Activated CD4-positive, alpha-beta memory T cell treated with anti-CD3 and anti-CD28 coated beads for 36 hours (primary cell): ENCODE results near the gene ZP3. TPM values are rescaled to one million over a fixed set of nuclear protein-coding genes. Genes with fewer than 3 reads are reported as not detected.
"Not testable (repeated sequence)": the region's sequence is repeated elsewhere in the genome, so short reads cannot be mapped to it uniquely, and the experiment has no call there.

Source experiments
- CTCF ChIA-PET: fragments of 350-600 bp; sonication (Branson Sonifier 250); formaldehyde crosslinking; loops from one replicate; lab custom pipeline; 2021; ENCODE audit warnings: antibody characterized with exemption, inconsistent platforms; lab: Charles Lee
- POLR2A ChIA-PET: fragments of 350-600 bp; sonication (Branson Sonifier 250); formaldehyde crosslinking; loops from one replicate; lab custom pipeline; 2021; ENCODE audit warnings: antibody characterized with exemption; lab: Charles Lee
- DNase-seq: peaks from one replicate; pipeline ENCODE4 v3.0.0-alpha.2; 2020
- H3K27ac Mint-ChIP-seq: one replicate; pipeline ENCODE4 v1.8.0; 2021; ENCODE audit warnings: mixed read lengths
- H3K27me3 Mint-ChIP-seq: one replicate; pipeline ENCODE4 v1.8.0; 2021; ENCODE audit warnings: mixed read lengths
- H3K36me3 Mint-ChIP-seq: one replicate; pipeline ENCODE4 v1.8.0; 2021; ENCODE audit warnings: mixed read lengths
- H3K4me1 Mint-ChIP-seq: one replicate; pipeline ENCODE4 v1.8.0; 2021; ENCODE audit warnings: low read depth, mixed read lengths
- H3K4me3 Mint-ChIP-seq: one replicate; pipeline ENCODE4 v1.8.0; 2021; ENCODE audit warnings: mild to moderate bottlenecking, mixed read lengths
- H3K9me3 Mint-ChIP-seq: one replicate; pipeline ENCODE4 v1.8.0; 2021; ENCODE audit warnings: mixed read lengths
- intact Hi-C: fragments of 100-400 bp; cut with micrococcal nuclease; formaldehyde crosslinking; loops from one replicate; pipeline ENCODE4 v1.15.1; 2023
- total RNA-seq, 2 experiments: library from RNA; stranded (reverse); gene quantifications; one replicate each; pipeline ENCODE4 v1.2.3, GENCODE V29; 2021

The ZP3 gene
- total RNA-seq, 2 experiments from 2014 or later, result 19.4 to 20.4 TPM

DNA sequence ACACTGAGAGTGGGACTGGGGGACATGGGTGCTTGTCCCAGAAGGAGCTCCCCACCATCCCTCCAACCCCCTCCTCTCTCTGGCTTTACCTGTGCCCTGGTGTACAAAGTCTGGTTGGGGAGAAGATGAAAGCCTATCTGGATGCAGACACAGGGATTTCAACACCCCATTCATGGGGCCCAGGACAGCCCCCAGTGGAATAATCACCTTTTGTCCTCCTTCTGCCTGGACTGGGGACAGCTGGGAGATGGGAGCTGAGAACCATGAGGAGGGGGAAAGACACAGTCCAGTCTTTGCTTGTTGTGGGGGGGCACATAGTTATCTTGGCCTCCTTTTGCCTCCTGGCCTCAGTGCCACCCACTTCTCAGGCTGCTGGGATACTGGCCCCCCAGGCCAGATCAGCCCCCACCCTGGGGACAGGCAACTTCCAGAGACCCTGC lies 16.6 kb upstream of the ZP3 start:
- no peaks in the 10 kb centered on the region for H3K9me3 Mint-ChIP-seq
- H3K27me3 Mint-ChIP-seq, result no peaks in the 10 kb centered on the region
- no peaks in the 10 kb centered on the region for H3K4me1 Mint-ChIP-seq
- ChIA-PET CTCF (interaction anchor here (1.1 kb wide), 1 partner anchor 94 kb away, joined by 4 read pairs; no protein-coding TSS in a partner anchor), POLR2A (interaction anchor here (0.5 kb wide), 1 partner anchor 1765 kb away, joined by 4 read pairs; no protein-coding TSS in a partner anchor)
- H3K4me3 Mint-ChIP-seq, result no peak overlapping the region
- DNase-seq, result no peak
- no peaks in the 10 kb centered on the region for H3K36me3 Mint-ChIP-seq
- intact Hi-C loops, result no loop called here
- H3K27ac Mint-ChIP-seq, result no peak overlapping the region

DNA sequence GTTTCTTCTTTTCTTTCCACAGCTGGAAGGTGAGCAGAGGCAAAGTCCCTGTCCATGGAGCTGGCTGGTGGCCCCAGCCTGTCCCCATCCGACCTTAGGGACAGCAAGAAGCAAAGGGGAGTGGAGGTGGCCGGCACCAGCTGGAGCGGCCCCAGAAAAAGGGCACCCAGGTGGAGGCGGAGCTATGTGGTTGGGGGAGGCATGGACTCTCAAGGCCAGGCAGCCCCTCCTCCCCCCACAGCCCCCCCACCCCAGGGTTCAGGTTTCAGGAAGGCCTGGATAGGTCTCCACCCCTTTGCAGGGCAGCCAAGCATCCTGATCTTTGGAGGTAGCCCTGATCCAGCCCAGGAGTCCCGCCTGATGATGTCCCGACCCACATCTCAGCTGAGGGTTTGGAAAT lies 15.2 kb upstream of the ZP3 start, which contains the start of gene SSC4D:
SSC4D (minus strand) TSS at position 161 of the 400 bp plus-strand sequence. CDS start 5,258 bp downstream, outside the sequence.
- H3K4me3 Mint-ChIP-seq, result no peak within 1 kb of the TSS
- no peaks in the 10 kb centered on the region for H3K9me3 Mint-ChIP-seq
- intact Hi-C loops, result no loop called here
- H3K4me1 Mint-ChIP-seq, result no peaks in the 10 kb centered on the region
- ChIA-PET CTCF (no interaction called here), POLR2A (no interaction called here)
- DNase-seq, result no peak
- no peaks in the 10 kb centered on the region for H3K36me3 Mint-ChIP-seq
- H3K27ac Mint-ChIP-seq, result no peak within 1 kb of the TSS
- H3K27me3 Mint-ChIP-seq, result no peaks in the 10 kb centered on the region

DNA sequence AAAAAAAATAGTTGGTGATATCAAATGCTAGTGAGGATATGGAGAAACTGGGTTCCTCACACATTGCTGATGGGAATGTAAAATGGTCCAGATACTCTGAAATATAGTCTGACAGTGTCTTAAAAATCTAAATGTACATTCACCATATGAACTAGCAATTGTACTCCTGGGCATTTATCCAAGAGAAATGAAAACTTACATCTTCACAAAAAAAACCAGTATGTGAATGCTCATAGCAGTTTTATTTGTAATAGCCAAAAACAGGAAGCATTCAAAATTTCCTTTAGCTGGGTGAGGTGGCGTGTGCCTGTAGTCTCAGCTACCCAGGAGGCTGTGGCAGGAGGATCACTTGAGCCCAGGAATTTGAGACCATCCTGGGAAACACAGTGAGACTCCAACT lies 13.1 kb upstream of the ZP3 start:
- intact Hi-C loops, result no loop called here
- POLR2A ChIA-PET, result no interaction called here
- H3K4me1 Mint-ChIP-seq, result no peaks in the 10 kb centered on the region
- H3K36me3 Mint-ChIP-seq, result no peaks in the 10 kb centered on the region
- no peak for DNase-seq
- no peak overlapping the region for H3K4me3 Mint-ChIP-seq
- H3K27ac Mint-ChIP-seq, result no peak overlapping the region
- no peaks in the 10 kb centered on the region for H3K9me3 Mint-ChIP-seq
- CTCF ChIA-PET, result interaction anchor here (0.6 kb wide), 1 partner anchor 1246 kb away, joined by 3 read pairs; no protein-coding TSS in a partner anchor
- H3K27me3 Mint-ChIP-seq, result no peaks in the 10 kb centered on the region

DNA sequence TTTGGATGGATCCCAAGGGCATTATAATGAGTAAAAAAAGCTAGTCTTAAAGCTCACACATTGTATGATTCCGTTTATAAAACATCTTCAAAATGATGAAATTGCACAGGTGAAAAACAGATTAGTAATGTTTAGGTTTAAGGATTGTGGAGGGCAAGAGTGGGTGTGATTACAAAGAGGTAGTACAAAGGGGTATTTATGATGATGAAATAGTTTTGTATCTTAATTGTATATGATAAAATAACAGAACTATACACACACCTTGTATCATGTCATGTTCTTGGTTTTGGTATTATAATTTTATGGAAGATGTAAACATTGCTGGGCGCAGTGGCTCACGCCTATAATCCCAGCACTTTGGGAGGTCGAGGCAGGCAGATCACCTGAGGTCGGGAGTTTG lies 12.5 kb upstream of the ZP3 start:
- DNase-seq, result no peak
- ChIA-PET CTCF (interaction anchor here (0.6 kb wide), 1 partner anchor 1246 kb away, joined by 3 read pairs; no protein-coding TSS in a partner anchor), POLR2A (no interaction called here)
- Mint-ChIP-seq H3K4me1 (no peaks in the 10 kb centered on the region), H3K36me3 (no peaks in the 10 kb centered on the region), H3K27ac (no peak overlapping the region), H3K4me3 (no peak overlapping the region), H3K9me3 (no peaks in the 10 kb centered on the region), H3K27me3 (no peaks in the 10 kb centered on the region)
- intact Hi-C loops, result no loop called here

DNA sequence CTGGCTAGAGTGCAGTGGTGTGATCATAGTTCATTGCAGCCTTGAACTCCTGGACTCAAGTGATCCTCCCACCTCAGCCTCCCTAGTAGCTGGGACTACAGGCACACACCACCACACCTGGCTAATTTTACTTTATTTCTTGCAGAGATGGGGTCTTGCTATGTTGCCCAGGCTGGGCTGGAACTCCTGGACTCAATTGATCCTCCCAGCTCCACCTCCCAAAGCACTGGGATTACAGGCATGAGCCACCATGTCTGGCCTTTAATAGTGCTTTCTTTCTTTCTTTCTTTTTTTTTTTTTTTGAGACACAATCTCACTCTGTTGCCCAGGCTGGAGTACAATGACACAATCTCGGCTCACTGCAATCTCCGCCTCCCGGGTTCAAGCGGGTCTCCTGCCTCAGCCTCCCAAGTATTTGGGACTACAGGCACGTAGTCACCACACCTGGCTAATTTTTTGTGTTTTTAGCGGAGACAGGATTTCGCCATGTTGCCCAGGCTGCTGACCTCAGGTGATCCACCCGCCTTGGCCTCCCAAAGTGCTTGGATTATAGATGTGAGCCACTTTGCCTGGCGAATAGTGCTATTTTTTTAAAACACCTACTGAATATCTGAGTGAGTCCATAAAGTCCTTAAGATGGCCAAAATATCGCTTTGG lies 7.0 kb upstream of the ZP3 start:
- H3K36me3 Mint-ChIP-seq, H3K27ac Mint-ChIP-seq, H3K27me3 Mint-ChIP-seq, CTCF ChIA-PET, H3K4me3 Mint-ChIP-seq, POLR2A ChIA-PET, intact Hi-C loops, H3K4me1 Mint-ChIP-seq, H3K9me3 Mint-ChIP-seq, DNase-seq: not testable (repeated sequence)

DNA sequence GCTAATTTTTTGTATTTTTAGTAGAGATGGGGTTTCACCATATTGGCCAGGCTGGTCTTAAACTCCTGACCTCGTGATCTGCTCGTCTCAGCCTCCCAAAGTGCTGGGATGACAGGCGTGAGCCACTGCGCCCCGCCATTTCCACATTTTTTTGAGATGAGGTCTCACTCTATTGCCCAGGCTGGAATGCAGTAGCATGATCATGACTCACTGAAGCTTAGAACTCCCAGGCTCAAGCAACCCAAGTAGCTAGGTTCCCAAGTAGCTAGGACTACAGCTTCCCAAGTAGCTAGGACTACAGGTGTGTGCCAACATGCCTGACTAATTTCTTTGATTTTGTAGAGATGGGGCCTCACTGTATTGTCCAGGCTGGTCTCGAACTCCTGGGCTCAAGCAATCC lies 3.7 kb upstream of the ZP3 start:
- H3K4me3 Mint-ChIP-seq, POLR2A ChIA-PET, H3K36me3 Mint-ChIP-seq, intact Hi-C loops, CTCF ChIA-PET, H3K9me3 Mint-ChIP-seq, H3K4me1 Mint-ChIP-seq, H3K27me3 Mint-ChIP-seq, DNase-seq, H3K27ac Mint-ChIP-seq: not testable (repeated sequence)

DNA sequence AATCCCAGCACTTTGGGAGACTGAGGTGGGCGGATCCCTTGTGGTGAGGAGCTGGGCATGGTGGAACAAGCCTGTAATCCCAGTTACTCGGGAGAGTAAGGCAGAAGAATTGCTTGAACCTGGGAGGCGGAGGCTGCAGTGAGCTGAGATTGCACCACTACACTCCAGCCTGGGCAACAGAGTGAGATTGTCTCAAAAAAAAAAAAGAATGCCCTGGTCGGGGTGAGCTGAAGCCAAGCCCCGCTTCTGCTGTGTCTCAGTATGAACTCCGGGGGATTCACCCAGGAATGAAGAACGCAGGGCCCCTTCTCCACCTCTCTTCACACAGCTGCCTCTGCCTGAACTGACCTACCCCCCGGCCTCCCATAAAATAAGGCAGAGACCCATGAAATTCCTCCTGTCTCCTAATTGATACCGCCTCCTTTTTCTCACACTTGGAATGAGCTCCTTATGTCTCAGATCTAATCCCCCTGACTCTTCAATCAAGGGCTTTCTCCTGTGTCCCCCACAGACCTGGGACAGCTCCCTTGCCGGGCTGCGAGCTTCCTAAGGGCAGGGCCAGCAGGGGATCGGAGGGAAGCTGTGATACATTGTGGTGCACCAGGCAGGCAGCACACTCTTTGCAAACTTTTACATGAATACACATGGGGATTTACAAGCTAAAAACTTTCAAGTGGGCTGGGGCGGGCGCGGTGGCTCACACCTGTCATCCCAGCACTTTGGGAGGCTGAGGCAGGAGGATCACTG lies 911 bp upstream of the ZP3 start:
- CTCF ChIA-PET, result interaction anchor here (1.5 kb wide), 1 partner anchor 133 kb away, joined by 6 read pairs; no protein-coding TSS in a partner anchor
- intact Hi-C loops, result no loop called here

DNA sequence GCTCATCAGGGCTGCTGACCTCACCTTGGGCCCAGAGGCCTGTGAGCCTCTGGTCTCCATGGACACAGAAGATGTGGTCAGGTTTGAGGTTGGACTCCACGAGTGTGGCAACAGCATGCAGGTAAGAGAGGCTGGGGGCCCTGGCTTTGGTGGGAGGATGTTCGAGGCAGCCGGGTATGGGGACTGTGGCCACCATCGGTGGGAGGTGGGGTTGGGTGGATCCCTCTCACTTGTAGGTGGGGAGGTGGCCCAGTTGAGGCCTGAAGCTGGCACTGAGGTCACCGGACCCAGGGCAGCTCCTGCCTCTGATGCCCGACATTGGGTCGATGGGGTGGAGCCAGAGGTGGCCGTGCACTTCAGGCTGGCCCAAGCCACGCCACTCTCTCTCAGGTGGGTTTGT lies 406 bp downstream of the ZP3 start:
- ChIA-PET POLR2A (no interaction called here), CTCF (interaction anchor here (1.5 kb wide), 1 partner anchor 134 kb away, joined by 6 read pairs; no protein-coding TSS in a partner anchor)
- intact Hi-C loops, result no loop called here
- DNase-seq, result no peak
- Mint-ChIP-seq H3K4me1 (peaks cover 5% of the 10 kb centered on the region), H3K9me3 (no peaks in the 10 kb centered on the region), H3K36me3 (no peaks in the 10 kb centered on the region), H3K27ac (no peak overlapping the region), H3K27me3 (no peaks in the 10 kb centered on the region), H3K4me3 (no peak overlapping the region)

More for the DNA sequence above, 911 bp upstream of the ZP3 start:
- POLR2A ChIA-PET, result no interaction called here
- Mint-ChIP-seq H3K9me3 (no peaks in the 10 kb centered on the region), H3K27ac (no peak overlapping the region), H3K36me3 (no peaks in the 10 kb centered on the region), H3K27me3 (no peaks in the 10 kb centered on the region), H3K4me1 (peaks cover 5% of the 10 kb centered on the region), H3K4me3 (no peak overlapping the region)
- no peak for DNase-seq

DNA sequence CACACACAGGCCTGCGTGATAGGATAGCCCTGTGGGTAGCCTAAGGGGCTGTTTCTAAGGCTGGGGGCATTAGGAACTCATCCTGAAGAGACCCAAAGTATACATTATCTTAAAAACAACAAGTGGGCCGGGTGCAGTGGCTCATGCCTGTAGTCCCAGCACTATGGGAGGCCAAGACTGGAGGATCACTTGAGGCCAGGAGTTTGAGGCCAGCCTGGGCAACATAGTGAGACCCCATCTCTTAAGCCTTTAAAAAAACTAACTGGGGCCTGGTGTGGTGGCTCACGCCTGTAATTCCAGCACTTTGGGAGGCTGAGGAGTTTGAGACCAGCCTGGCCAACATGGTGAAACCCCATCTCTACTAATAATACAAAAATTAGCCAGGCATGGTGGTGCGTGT lies 808 bp downstream of the ZP3 start:
- POLR2A ChIA-PET, H3K36me3 Mint-ChIP-seq, CTCF ChIA-PET, H3K27ac Mint-ChIP-seq, DNase-seq, H3K27me3 Mint-ChIP-seq, H3K9me3 Mint-ChIP-seq, H3K4me1 Mint-ChIP-seq, H3K4me3 Mint-ChIP-seq, intact Hi-C loops: not testable (repeated sequence)

DNA sequence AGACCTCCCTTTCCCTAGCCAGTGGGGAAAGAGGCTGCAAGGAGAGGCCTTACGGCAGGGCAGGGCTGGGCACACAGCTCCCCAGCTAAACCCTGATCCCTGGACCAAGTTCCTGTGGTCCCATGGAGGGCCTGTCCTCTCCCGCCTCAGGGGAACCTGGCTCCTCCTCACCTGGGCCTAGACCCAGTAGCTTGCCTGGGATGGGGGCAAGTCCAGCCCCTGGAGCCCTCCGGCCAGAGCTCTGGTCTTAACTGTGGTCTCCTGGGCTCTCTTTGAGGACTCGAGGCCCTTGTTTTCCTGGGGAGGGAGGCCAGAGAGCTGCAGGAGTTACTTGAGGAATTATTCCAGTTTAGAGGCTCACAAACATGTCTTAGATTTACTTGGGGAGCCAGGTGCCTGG lies 1.5 kb downstream of the ZP3 start:
- intact Hi-C loops, result no loop called here

DNA sequence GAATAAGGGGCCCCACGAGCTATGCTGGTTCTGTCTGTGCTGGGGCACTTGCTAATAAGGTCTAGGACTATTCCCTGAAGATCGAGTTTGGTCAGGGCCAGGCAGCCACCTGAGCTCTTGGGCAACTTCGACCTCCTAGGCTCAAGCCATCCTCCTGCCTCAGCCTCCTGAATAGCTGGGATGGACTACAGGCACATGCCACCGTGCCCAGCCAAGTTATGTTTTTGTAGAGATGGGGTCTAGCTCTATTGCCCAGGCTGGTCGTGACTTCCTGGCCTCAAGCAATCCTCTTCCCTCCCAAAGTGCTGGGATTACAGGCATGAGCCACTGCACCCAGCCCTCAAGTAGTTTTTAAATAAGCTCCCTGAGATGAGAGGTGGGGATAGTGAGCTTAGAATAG lies 2.9 kb downstream of the ZP3 start:
- ChIA-PET POLR2A (no interaction called here), CTCF (no interaction called here)
- intact Hi-C loops, result no loop called here
- Mint-ChIP-seq H3K4me3 (no peak overlapping the region), H3K27me3 (no peaks in the 10 kb centered on the region), H3K4me1 (peaks cover 5% of the 10 kb centered on the region), H3K9me3 (no peaks in the 10 kb centered on the region), H3K36me3 (no peaks in the 10 kb centered on the region), H3K27ac (no peak overlapping the region)
- DNase-seq, result no peak

More for the DNA sequence above, 1.5 kb downstream of the ZP3 start:
- H3K4me3 Mint-ChIP-seq, result no peak overlapping the region
- H3K27me3 Mint-ChIP-seq, result no peaks in the 10 kb centered on the region
- H3K9me3 Mint-ChIP-seq, result no peaks in the 10 kb centered on the region
- no peak for DNase-seq
- peaks cover 5% of the 10 kb centered on the region for H3K4me1 Mint-ChIP-seq
- no peak overlapping the region for H3K27ac Mint-ChIP-seq
- H3K36me3 Mint-ChIP-seq, result no peaks in the 10 kb centered on the region
- ChIA-PET POLR2A (no interaction called here), CTCF (interaction anchor here (0.7 kb wide), 1 partner anchor 252 kb away, joined by 3 read pairs; no protein-coding TSS in a partner anchor)

DNA sequence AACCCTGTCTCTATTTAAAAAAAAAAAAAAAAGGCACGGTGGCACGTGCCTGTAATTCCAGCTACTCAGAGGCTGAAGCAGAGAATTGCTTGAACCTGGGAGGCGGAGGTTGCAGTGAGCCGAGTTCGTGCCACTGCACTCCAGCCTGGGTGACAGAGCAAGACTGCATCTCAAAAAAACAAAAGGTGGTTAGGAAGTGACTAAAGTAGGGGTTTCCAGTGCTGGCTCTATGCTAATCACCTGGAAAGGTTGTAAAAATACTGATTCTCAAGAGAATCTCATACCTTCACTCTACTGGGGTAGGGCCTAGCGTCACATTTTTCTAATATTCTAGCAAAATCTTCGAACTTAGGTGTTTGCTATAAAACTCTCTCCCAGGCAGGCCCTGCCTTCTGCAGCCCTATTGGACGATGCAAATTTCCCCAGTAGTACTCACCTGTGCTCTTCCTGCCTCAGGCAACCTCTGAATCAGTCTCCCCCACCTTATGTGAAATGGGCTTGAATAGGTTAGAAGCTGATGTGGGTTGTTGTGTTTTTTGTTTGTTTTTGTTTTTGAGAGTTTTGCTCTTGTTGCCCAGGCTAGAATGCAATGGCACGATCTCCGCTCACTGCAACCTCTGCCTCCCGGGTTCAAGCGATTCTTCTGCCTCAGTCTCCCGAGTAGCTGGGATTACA lies 3.5 kb downstream of the ZP3 start:
- Mint-ChIP-seq H3K4me3 (no peak overlapping the region), H3K36me3 (no peaks in the 10 kb centered on the region), H3K27me3 (no peaks in the 10 kb centered on the region), H3K27ac (peak overlapping the region; percentile 14), H3K4me1 (peaks cover 5% of the 10 kb centered on the region), H3K9me3 (no peaks in the 10 kb centered on the region)
- ChIA-PET CTCF (no interaction called here), POLR2A (no interaction called here)
- no peak for DNase-seq
- intact Hi-C loops, result no loop called here
